NAMALWA (cell line): ENCODE results near the gene ZNF410.

ENCODE experiments used
- DNase-seq: peaks from one replicate; pipeline ENCODE4 v3.0.0-alpha.2; 2015; ENCODE audit warnings: low spot score

ZNF410 gene

DNA sequence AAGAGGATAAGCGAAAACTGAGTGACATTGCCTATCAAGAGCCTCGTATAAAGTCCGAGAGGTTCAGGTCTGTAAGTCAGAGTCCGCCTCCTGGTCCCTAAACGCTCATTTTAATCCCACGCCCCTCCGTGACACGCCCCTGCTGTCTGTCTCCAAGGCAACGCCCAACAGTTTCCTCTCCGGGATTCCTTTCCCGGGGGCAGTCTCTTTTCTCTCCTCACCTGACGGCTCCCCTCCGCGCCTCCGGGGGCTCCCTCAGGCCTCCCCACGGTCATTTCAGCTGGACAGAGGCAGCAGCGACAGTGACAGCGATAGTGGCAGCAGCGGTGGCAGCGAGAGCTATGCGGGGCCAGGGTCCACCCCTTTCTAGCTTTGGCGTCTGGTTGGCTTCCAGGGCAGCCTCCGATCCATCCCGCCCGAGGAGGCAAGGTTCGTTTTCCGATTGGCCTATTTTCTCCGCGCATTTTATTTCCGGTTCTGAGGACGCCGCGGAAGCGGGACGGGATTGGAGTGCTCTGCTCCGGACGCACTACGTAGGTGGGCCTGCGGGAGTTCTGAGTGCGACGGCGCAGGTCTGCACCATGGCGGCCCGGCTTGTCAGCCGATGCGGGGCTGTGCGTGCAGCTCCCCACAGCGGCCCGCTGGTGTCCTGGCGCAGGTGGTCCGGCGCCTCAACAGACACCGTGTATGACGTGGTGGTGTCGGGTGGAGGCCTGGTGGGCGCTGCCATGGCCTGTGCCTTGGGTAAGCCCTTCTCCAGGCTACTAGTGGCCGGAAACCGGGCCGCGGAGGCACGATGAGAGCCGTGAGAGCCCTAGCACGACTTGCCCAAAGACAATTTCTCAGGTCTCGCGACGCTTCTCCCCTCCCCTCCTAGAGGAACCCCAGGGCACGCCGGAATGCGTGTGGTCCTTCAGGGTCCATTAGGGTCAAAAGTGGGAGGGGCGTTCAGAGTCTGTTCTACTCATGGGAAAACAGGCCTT, 63.4 kb downstream of the ZNF410 start, which contains the start of the genes COQ6 and FAM161B:
TSS of gene COQ6 (plus strand) at position 551 of the 983 bp plus-strand sequence. CDS start at position 582, 31 bp downstream.
TSS of gene FAM161B (minus strand) at position 343 of the 983 bp plus-strand sequence. CDS start at position 275, 68 bp downstream.
- DNase-seq = peak; percentile 94

DNA sequence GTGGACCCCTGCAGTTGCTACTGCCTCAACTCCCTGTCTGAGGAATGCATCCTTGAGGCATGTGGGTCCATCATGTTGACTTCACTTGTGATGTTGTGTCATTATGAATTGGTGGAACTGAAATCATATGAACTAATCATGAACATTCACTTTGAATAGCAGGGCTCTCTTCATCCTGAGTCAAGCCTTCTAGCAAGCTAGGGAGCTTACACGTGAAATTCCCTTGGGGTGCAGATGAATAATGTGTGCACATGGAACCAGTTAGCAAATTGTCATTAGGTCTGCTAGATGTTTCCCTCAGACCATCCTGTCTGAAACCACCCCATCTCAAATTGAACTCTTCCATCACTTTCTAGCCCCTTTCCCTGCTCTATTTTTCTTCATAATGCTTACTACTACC, 67.1 kb downstream of the ZNF410 start:
- DNase-seq = no peak

DNA sequence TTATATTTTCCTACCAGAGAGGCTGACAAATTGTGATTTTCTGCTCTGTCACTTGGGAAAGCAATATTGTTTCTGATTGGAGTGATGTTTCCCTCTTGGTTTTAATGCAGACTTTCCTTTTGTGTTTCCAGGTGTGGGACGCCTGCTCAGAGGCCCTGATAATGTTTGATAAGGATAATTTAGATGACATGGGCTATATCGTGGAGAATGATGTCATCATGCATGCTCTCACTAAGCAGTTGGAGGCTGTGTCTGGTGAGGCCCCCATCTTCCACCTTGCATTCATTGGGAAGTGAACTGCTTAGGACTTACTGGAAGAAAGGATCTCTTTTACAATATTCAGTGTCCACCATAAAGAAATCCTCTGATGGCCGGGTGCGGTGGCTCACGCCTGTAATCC, 69.0 kb downstream of the ZNF410 start:
- no peak for DNase-seq

GRCh38 chr14:73958591-73958990, 71.9 kb downstream of the ZNF410 start:
- DNase-seq = no peak

GRCh38 chr14:73961192-73961591, 74.5 kb downstream of the ZNF410 start:
- DNase-seq = no peak

DNA sequence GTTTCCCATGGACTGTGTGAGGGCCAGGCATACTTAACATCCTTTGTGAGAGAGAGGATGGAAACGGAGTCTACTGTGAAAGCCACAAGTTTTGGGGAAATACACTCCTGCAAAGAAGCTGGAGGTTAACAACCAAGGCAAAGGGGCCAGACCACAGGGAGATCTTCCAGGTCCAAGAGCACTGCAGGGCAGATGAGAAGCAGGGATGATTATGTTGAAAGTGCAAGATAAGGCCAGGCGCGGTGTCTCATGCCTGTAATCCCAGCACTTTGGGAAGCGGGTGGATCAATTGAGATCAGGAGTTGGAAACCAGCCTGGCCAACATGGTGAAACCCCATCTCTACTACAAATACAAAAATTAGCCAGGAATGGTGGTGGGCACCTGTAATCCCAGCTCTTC, 78.6 kb downstream of the ZNF410 start:
- DNase-seq = no peak

DNA sequence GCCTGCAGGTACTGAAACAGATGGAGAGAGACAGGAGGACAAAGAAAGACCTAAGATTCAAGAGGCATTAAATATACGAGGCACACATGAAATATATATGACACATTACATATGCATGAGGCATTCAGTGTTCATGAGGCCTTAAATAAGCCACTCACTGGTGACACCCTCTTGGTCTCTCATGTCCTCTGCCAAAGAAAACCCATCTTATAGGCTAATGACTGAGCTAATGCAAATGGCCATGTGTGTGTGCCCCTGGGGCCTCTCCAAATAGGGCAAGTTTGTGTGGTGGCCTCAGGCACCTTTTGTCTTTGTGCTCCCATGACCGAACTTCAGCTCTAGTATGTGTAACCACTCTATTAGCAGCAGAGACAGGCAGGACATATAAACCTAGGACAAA, 82.2 kb downstream of the ZNF410 start:
- no peak for DNase-seq

DNA sequence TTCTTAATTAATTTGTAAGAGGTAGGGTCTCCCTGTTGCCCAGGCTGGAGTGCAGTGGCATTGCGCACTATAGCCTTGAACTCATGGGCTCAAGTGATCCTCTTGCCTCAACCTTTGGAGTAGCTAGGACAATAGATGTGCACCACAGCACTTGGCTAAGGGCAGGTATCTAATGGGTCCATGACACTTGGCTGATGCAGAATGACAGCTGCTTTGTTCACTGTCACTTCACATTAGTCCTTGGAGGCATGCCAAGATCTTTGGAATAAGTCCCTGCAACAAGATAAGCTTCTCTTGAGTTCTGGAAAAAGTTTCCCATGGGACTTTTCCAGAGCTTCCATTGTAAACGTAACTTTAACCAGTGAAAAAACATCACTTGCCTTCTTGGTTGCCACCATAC, 86.8 kb downstream of the ZNF410 start:
- no peak for DNase-seq

DNA sequence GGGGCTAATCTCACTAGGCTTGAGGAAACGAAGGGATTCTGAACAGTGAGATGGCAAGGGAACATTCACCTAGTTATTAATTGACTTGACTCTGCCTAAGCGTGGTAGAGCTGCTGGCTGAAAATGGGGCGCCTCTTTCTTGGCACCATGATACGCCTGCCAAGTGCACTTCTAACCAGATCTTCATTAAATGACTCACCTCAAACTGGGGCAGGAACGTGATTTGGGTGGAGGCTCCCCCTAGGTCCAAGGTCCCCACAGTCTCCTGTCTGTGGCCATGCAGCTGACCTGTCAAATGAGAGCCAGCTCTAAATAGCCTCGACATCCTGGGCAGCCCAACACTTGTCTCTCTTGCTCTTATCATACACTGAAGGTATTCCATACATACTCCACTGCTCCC, 89.5 kb downstream of the ZNF410 start:
- DNase-seq = no peak

- DNase-seq = no peak
These were observed 91.2 kb downstream of the ZNF410 start for GRCh38 chr14:73977896-73978295.
